Suprapubic skin (tissue), 4 donors: ENCODE results near the gene RNF114. TPM values are rescaled to one million over a fixed set of nuclear protein-coding genes. Genes with fewer than 3 reads are reported as not detected.

ENCODE experiments used
- DNase-seq, 2 donors: peaks; one replicate each; pipeline ENCODE4 v3.0.0-alpha.2; 2019; ENCODE audit warnings: low spot score in 2 of 2
- H3K27ac ChIP-seq: fragments of 200-600 bp; sonication (generic); one replicate; pipeline ENCODE4 v1.5.1; 2019
- H3K27me3 ChIP-seq: fragments of 200-600 bp; sonication (generic); one replicate; pipeline ENCODE4 v1.5.1; 2019
- H3K36me3 ChIP-seq: fragments of 200-600 bp; sonication (generic); one replicate; pipeline ENCODE4 v1.5.1; 2019
- H3K4me1 ChIP-seq: fragments of 200-600 bp; sonication (generic); one replicate; pipeline ENCODE4 v1.5.1; 2019
- H3K4me3 ChIP-seq: fragments of 200-600 bp; sonication (generic); one replicate; pipeline ENCODE4 v1.5.1; 2019; ENCODE audit warnings: mild to moderate bottlenecking
- H3K9me3 ChIP-seq: fragments of 200-600 bp; sonication (generic); one replicate; pipeline ENCODE4 v1.5.1; 2019
- EP300 ChIP-seq: sonication (generic); formaldehyde crosslinking; IDR thresholded peaks from one replicate; pipeline ENCODE4 v1.6.1; 2017; ENCODE audit warnings: antibody characterized with exemption
- POLR2A ChIP-seq, 2 donors: fragments of 450-650 bp; IDR thresholded peaks; one replicate each; pipeline ENCODE4 v1.6.1; 2017; ENCODE audit warnings: antibody characterized with exemption in 2 of 2, mild to moderate bottlenecking in 2 of 2, moderate library complexity in 2 of 2
- POLR2AphosphoS5 ChIP-seq, 3 donors: sonication (generic); formaldehyde crosslinking; IDR thresholded peaks; one replicate each; pipeline ENCODE4 v1.6.1; 2017; ENCODE audit warnings: antibody characterized with exemption in 3 of 3
- WGBS: methylation state at CpG from one replicate; pipeline ENCODE4 v1.1.5; 2018; 5-methylcytosine and 5-hydroxymethylcytosine counted together
- total RNA-seq, 4 donors: library from RNA; depleted of rRNA; stranded (reverse); fragments of >200 nt; gene quantifications; one replicate each; pipeline ENCODE4 v1.1.0, GENCODE V29; 2016
- TF ChIP-seq, protein P1 (sequence below), 2 donors: fragments of 200-600 bp in 1 of 2; fragments of 450-650 bp in 1 of 2; sonication (generic) in 1 of 2; IDR thresholded peaks; one replicate each; pipeline ENCODE4 v1.5.1; 2016 to 2019; ENCODE audit warnings: antibody characterized with exemption in 2 of 2, mild to moderate bottlenecking in 1 of 2, moderate library complexity in 1 of 2

The RNF114 gene
- total RNA-seq, 4 donors from 2014 or later: 134 to 150 (median 138) TPM

DNA sequence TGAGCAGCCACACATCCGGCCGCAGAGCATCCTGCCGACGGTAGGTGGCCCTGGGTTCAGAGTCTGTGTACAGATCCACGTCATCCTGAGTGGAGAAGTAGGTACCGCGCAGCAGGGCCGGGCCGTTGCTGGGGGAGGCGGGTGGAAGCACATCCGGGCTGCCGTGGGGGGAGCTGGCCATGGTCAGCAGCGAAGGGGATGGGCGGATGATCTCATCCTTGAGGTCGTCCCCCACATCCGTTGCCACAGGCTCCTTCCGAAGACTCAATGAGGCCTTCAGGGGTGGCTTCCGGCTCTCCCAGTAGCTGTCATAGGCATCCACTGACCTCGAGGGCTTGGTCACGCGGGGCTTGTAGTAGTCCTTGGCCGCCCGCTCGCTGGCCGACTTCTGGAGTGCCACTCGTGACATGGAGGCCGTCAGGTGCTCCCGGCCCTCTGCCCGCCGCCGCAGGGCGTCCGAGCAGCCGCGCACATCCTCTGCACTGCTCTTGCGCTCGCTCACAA is 30.0 kb upstream of the RNF114 start:
- no peaks in the 10 kb centered on the region for H3K9me3 ChIP-seq
- 94% methylated on average over 35 of the region's 37 CpGs for WGBS
- no peaks in the 10 kb centered on the region for H3K4me1 ChIP-seq
- H3K27me3 ChIP-seq: no peaks in the 10 kb centered on the region
- TF ChIP-seq, protein P1, sequence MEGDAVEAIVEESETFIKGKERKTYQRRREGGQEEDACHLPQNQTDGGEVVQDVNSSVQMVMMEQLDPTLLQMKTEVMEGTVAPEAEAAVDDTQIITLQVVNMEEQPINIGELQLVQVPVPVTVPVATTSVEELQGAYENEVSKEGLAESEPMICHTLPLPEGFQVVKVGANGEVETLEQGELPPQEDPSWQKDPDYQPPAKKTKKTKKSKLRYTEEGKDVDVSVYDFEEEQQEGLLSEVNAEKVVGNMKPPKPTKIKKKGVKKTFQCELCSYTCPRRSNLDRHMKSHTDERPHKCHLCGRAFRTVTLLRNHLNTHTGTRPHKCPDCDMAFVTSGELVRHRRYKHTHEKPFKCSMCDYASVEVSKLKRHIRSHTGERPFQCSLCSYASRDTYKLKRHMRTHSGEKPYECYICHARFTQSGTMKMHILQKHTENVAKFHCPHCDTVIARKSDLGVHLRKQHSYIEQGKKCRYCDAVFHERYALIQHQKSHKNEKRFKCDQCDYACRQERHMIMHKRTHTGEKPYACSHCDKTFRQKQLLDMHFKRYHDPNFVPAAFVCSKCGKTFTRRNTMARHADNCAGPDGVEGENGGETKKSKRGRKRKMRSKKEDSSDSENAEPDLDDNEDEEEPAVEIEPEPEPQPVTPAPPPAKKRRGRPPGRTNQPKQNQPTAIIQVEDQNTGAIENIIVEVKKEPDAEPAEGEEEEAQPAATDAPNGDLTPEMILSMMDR (IDR thresholded peaks at IDR 0.05): no peak
- TF ChIP-seq POLR2A (IDR thresholded peaks at IDR 0.05) (no peak), EP300 (no peak), POLR2AphosphoS5 (IDR thresholded peaks at IDR 0.05) (no peak)
- no peak overlapping the region for H3K27ac ChIP-seq
- peak in 1 of 2 donors; percentile 53 for DNase-seq
- no peak overlapping the region for H3K4me3 ChIP-seq
- H3K36me3 ChIP-seq: peaks cover 71% of the 10 kb centered on the region

DNA sequence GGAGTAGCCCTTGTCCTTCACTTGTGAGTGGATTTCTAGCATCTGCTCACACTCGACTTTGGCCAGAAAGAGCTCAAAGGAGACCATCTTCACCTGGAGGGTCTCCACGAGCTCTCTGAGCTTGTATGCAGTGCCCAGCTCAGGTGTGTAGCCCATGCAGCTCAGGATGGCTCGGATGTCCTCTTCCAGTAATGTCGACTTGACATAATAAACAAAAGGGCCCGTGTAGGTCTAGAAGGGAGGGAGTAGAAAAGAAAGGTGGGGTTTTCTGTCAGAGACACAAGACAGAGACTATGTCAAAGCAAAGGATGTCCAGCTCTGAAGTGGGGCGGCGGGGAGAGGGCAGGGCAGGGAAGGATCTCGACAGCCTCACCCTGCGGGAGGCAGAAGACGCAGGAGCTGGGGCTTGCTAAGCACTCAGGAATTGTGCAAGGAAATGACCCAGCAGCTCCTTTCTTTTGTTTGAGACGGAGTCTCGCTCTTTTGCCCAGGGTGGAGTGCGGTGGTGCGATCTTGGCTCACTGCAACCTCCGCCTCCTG is 29.5 kb upstream of the RNF114 start:
- peak in 1 of 2 donors; percentile 60 for DNase-seq
- peaks cover 71% of the 10 kb centered on the region for H3K36me3 ChIP-seq

DNA sequence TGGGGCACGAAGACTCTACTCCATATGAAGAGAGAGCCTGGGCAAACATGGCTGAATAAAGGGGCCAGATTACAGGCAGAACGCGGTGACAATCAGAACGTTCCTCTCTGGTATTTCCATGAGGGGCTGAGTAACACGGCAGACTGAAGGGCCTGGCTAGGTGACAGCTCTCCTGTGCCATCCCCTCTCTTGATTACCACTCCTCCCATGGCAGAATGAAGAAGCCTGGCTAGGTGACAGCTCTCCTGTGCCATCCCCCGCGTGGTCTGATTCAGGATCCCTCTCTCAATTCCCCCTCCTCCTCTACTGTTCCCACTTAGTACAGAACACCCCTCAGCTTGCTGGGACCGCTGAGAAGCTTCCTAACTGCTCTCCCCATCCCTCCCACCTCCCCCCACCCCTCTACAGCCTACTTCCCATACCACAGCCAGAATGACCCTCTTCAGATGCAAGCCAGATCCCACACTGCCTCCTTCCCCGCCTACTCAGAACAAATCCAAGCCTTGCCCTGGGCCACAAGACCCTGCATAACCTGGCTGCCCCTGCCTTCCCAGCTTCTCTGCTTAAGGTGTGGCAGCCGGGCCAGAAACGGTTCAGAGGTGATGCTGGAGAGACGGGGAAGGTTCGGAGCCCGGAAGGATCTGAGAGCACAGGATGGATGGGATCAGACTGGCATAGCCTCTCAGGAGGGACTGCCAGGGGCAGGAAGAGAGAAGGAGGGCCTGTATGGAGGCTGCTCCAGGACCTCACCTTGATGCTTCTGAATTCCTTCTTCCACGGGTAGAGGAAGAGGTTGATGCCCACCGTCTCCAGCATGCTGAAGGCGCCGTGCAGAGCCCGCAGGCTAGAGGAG is 28.6 kb upstream of the RNF114 start:
- Histone ChIP-seq H3K9me3 (no peaks in the 10 kb centered on the region), H3K27ac (no peak overlapping the region), H3K27me3 (no peaks in the 10 kb centered on the region), H3K4me1 (peaks cover 3% of the 10 kb centered on the region), H3K36me3 (peaks cover 71% of the 10 kb centered on the region), H3K4me3 (no peak overlapping the region)
- WGBS: 74% methylated on average over 19 of the region's 19 CpGs
- no peak for TF ChIP-seq POLR2AphosphoS5 (IDR thresholded peaks at IDR 0.05)
- no peak for TF ChIP-seq EP300
- DNase-seq: no peak

More for the DNA sequence above, 29.5 kb upstream of the RNF114 start:
- Histone ChIP-seq H3K4me3 (no peak overlapping the region), H3K4me1 (no peaks in the 10 kb centered on the region), H3K9me3 (no peaks in the 10 kb centered on the region), H3K27me3 (no peaks in the 10 kb centered on the region), H3K27ac (no peak overlapping the region)
- no peak for TF ChIP-seq POLR2A (IDR thresholded peaks at IDR 0.05)
- TF ChIP-seq, protein P1 (IDR thresholded peaks at IDR 0.05): no peak
- no peak for TF ChIP-seq EP300
- no peak for TF ChIP-seq POLR2AphosphoS5 (IDR thresholded peaks at IDR 0.05)
- WGBS: 85% methylated on average over 15 of the region's 15 CpGs

DNA sequence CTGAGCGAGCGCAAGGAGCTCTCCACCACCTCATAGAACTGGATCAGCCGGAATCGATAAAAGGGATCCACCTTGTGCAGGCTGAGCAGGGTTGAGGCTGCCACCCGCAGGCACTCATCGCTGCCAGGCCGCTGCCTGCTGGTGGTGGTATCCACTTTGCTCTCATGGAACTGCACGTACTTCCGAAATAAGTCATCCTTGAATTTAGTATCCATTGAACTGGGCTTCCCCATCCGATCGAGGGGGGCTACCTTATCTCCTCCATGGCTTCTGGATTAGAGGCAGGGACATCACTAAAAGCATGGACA is 28.0 kb upstream of the RNF114 start:
- no peak overlapping the region for H3K27ac ChIP-seq
- no peak for DNase-seq
- H3K27me3 ChIP-seq: no peaks in the 10 kb centered on the region
- H3K4me1 ChIP-seq: peaks cover 6% of the 10 kb centered on the region
- TF ChIP-seq, protein P1 (IDR thresholded peaks at IDR 0.05): no peak
- no peak for TF ChIP-seq POLR2A (IDR thresholded peaks at IDR 0.05)
- TF ChIP-seq POLR2AphosphoS5 (IDR thresholded peaks at IDR 0.05): no peak
- TF ChIP-seq EP300: no peak
- H3K4me3 ChIP-seq: no peak overlapping the region
- 71% methylated on average over 9 of the region's 11 CpGs for WGBS
- H3K36me3 ChIP-seq: peaks cover 69% of the 10 kb centered on the region
- no peaks in the 10 kb centered on the region for H3K9me3 ChIP-seq

DNA sequence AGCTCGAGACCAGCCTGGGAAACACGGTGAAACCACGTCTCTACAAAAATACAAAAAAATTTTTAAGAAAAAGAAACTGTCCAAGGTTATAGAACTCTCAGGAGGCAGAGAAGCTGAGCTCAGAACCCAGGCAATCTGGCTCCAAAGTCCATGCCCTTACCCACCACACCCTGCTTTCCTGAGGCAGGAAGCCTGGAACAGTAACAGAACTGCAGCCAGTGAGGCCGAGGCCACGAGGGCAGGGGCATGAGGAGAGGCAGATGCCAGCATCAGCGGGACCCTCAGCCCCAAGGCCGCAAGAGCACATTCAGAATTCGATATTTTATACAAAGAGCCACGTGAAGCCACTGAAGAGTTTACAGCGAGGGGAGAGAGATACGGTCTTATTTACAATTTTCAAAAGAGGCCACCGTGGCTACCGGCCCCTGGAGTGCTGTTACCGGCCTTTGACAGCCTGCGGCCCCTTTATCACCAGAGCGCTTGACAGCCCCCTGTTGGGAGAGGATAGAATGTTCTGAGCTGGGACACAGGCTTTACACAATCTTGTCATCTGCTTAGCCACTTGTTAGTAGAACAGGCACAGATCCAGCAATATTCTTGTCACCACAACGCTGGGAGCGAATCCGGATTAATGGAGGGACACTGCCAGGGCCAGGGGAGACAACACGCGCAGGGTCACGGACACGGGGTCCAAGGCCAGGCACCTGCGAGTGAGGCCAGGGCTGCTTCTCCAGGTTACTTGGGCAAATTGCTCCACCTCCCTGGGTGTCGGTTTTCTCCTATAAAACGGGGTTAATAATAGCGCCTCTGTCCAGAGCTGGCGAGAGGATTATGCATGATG is 26.5 kb upstream of the RNF114 start:
- peaks cover 56% of the 10 kb centered on the region for H3K36me3 ChIP-seq
- peaks cover 22% of the 10 kb centered on the region for H3K4me1 ChIP-seq
- no peak for TF ChIP-seq EP300
- TF ChIP-seq POLR2A (IDR thresholded peaks at IDR 0.05): no peak
- TF ChIP-seq POLR2AphosphoS5 (IDR thresholded peaks at IDR 0.05): no peak
- TF ChIP-seq, protein P1 (IDR thresholded peaks at IDR 0.05): no peak
- H3K9me3 ChIP-seq: no peaks in the 10 kb centered on the region
- no peaks in the 10 kb centered on the region for H3K27me3 ChIP-seq
- WGBS: 74% methylated on average over 27 of the region's 28 CpGs
- H3K4me3 ChIP-seq: no peak overlapping the region
- no peak overlapping the region for H3K27ac ChIP-seq
- DNase-seq: no peak
